Adrenal gland (tissue), 5 donors: Measurements from ENCODE around the gene FRAT1.

ENCODE experiments used
- CTCF ChIP-seq, 6 experiments: fragments of 450-650 bp in 4 of 6; fragments of 200-600 bp in 2 of 6; sonication (generic) in 1 of 6; IDR thresholded peaks; 1 replicate in 5 of 6; 2 replicates in 1 of 6; pipeline versions ENCODE4 v1.5.1 to v1.8.0; 2016 to 2021; ENCODE audit warnings: antibody characterized with exemption in 6 of 6, mild to moderate bottlenecking in 2 of 6, moderate library complexity in 1 of 6
- POLR2A ChIP-seq, 2 donors: fragments of 450-650 bp; IDR thresholded peaks; one replicate each; pipeline ENCODE4 v1.6.1; 2017; ENCODE audit warnings: antibody characterized with exemption in 2 of 2, mild to moderate bottlenecking in 2 of 2, moderate library complexity in 1 of 2
- donor health status: DM: no; HTN: no; CAD: no.

DNA sequence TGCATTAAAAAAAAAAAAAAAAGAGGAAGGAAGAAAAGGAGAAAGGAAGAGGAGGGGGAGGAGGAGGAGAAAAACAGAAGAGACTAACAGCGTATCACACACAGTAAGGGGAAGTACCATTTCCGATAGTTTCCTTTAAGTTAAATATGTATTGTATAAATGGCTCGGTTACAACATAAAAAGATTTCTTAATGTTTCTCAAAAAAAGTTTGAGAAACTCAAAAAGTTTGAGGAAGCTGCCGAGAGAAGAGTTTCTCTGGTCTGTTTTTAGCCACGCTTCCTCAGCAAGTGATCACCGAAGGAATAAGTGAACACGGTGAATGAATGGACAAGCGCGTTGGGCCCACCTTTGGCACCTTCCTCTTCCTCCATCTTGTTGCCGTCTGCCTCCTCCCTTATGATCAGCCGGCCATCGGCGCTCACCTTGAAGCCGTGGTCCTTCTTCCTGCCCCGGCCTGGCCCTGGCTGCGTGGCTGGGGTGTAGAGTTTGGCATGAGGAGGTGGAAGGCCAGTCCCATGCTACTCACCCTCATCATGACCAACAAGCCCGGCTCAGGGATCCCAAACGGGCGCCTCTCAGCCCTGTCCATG, 46.8 kb downstream of the FRAT1 start:
- TF ChIP-seq CTCF (IDR thresholded peaks at IDR 0.05), result no peak
- TF ChIP-seq POLR2A (IDR thresholded peaks at IDR 0.05), result no peak
